ENCODE results near the gene EIF4A2.

- TF ChIP-seq CTCF (IDR thresholded peaks at IDR 0.05; ENCODE audit: low read length), result no peak
- TF ChIP-seq EZH2 (optimal IDR thresholded peaks at IDR 0.05; ENCODE audit: low read depth, low read length), result no peak
- TF ChIP-seq EZH2phosphoT487 (IDR thresholded peaks at IDR 0.05; ENCODE audit: low read length), result no peak
Observed at GRCh38 chr3:186810336-186810996, 27.1 kb downstream of the EIF4A2 start.
